Skeletal muscle tissue (tissue), 5 donors: ENCODE data around the gene UBN2. TPM values are rescaled to one million over a fixed set of nuclear protein-coding genes. Genes with fewer than 3 reads are reported as not detected.

Experiments used
- H3K27ac ChIP-seq: one replicate; pipeline ENCODE4 v1.7.0; 2013; ENCODE audit warnings: mild to moderate bottlenecking, low read depth, low read length, inconsistent platforms
- H3K27me3 ChIP-seq, 3 donors: one replicate each; pipeline ENCODE4 v1.7.0; 2013; ENCODE audit warnings: low read length in 3 of 3; ENCODE audit not compliant: control insufficient read depth in 3 of 3, insufficient read depth in 3 of 3
- H3K36me3 ChIP-seq, 3 donors: one replicate each; pipeline ENCODE4 v1.7.0; 2013; ENCODE audit warnings: low read length in 3 of 3; ENCODE audit not compliant: control insufficient read depth in 3 of 3, insufficient read depth in 3 of 3
- H3K4me1 ChIP-seq, 3 donors: one replicate each; pipeline ENCODE4 v1.7.0; 2013; ENCODE audit warnings: low read length in 3 of 3, mild to moderate bottlenecking in 3 of 3; ENCODE audit not compliant: control insufficient read depth in 3 of 3, insufficient read depth in 3 of 3
- H3K4me3 ChIP-seq, 3 donors: one replicate each; pipeline ENCODE4 v1.7.0; 2013; ENCODE audit warnings: low read length in 3 of 3
- H3K9ac ChIP-seq, 3 donors: one replicate each; pipeline ENCODE4 v1.7.0; 2013; ENCODE audit warnings: low read length in 3 of 3, mild to moderate bottlenecking in 3 of 3, moderate library complexity in 2 of 3, low read depth in 1 of 3
- H3K9me3 ChIP-seq, 3 donors: one replicate each; pipeline ENCODE4 v1.7.0; 2013; ENCODE audit warnings: low read length in 3 of 3; ENCODE audit not compliant: control insufficient read depth in 3 of 3
- small RNA-seq: library from RNA; depleted of rRNA; stranded (forward); fragments of <200 nt; gene quantifications from one replicate; pipeline ENCODE3, GENCODE V24; 2014
- total RNA-seq: library from RNA; depleted of rRNA; stranded (reverse); fragments of >200 nt; gene quantifications from one replicate; pipeline ENCODE4 v1.2.3, GENCODE V29; 2014
- donor health status: Osteomylitis.

Gene UBN2
- total RNA-seq, 1 donor from 2014 or later = 11.5 TPM

DNA sequence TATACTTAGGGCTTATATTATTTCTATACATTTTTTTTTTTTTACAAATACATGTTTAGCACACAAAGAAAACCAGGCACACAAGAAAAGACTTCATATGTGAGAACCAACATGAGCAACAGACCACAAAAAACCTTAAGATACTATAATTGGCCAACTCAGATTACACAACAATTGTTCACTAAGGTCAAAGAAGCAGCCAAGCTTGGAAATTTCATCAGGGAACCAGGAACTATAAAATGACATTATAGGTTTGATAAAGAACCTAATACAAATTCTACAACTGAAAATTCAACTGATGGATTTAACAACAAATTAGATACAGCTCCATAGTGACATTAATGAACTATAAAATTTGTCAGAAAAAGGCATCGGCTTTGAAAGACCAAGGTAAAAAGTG lies 124.3 kb downstream of the UBN2 start:
- H3K27ac ChIP-seq = no peak overlapping the region
- H3K27me3 ChIP-seq = no peaks in the 10 kb centered on the region
- H3K36me3 ChIP-seq = peaks cover 2 to 10% (median 6%) of the 10 kb centered on the region in 3 donors
- H3K4me1 ChIP-seq = peaks cover 2 to 4% (median 3%) of the 10 kb centered on the region in 3 donors
- H3K9ac ChIP-seq = no peak overlapping the region
- H3K9me3 ChIP-seq = no peaks in the 10 kb centered on the region
- H3K4me3 ChIP-seq = no peak overlapping the region

Small RNAs within 50 kb of the gene (small RNA-seq; reads per million reads assigned to genes)
- gene AC009220.1 (not detected), gene RNU6-206P (not detected)

Other genes starting within 250 kb of the UBN2 start
- gene KIAA1549, start 249.8 kb upstream of the UBN2 start, total RNA-seq = 4.2 TPM
- 16.7 TPM for gene ZC3HAV1L, start 195.2 kb upstream of the UBN2 start, total RNA-seq
- 18.8 TPM for gene ZC3HAV1, start 121.5 kb upstream of the UBN2 start, total RNA-seq
- gene FMC1, start 110.1 kb downstream of the UBN2 start, total RNA-seq = 48.0 TPM
- 32.9 TPM for gene LUC7L2, start 128.7 kb downstream of the UBN2 start, total RNA-seq